Peyer's patch (tissue), 4 donors: Measurements from ENCODE around the gene PTPRM. TPM values are rescaled to one million over a fixed set of nuclear protein-coding genes. Genes with fewer than 3 reads are reported as not detected.

ENCODE experiments used
- DNase-seq, 3 donors: peaks; one replicate each; pipeline ENCODE4 v3.0.0-alpha.2; 2017 to 2019
- H3K27ac ChIP-seq, 4 donors: fragments of 200-600 bp; sonication (generic); one replicate each; pipeline ENCODE4 v1.5.1; 2016 to 2019
- H3K27me3 ChIP-seq, 2 donors: fragments of 200-600 bp; sonication (generic); one replicate each; pipeline ENCODE4 v1.5.1; 2019
- H3K36me3 ChIP-seq, 3 donors: fragments of 200-600 bp; sonication (generic); one replicate each; pipeline ENCODE4 v1.5.1; 2016 to 2019
- H3K4me1 ChIP-seq, 4 donors: fragments of 200-600 bp; sonication (generic); one replicate each; pipeline ENCODE4 v1.5.1; 2016 to 2019
- H3K4me3 ChIP-seq, 4 donors: fragments of 200-600 bp; sonication (generic); 1 replicate in 3 of 4; 2 replicates in 1 of 4; pipeline ENCODE4 v1.5.1; 2016 to 2019; ENCODE audit warnings: mild to moderate bottlenecking in 1 of 4
- H3K9me3 ChIP-seq, 4 donors: fragments of 200-600 bp; sonication (generic); one replicate each; pipeline ENCODE4 v1.5.1; 2016 to 2019; ENCODE audit warnings: mild to moderate bottlenecking in 1 of 4
- CTCF ChIP-seq, 6 experiments: fragments of 450-650 bp in 4 of 6; fragments of 200-600 bp in 2 of 6; sonication (generic) in 1 of 6; IDR thresholded peaks; one replicate each; pipeline ENCODE4 v1.5.1; 2017 to 2019; ENCODE audit warnings: antibody characterized with exemption in 6 of 6, mild to moderate bottlenecking in 3 of 6, moderate library complexity in 1 of 6
- POLR2A ChIP-seq, 2 donors: fragments of 450-650 bp; IDR thresholded peaks; one replicate each; pipeline ENCODE4 v1.5.1; 2017; ENCODE audit warnings: antibody characterized with exemption in 2 of 2, mild to moderate bottlenecking in 2 of 2, moderate library complexity in 2 of 2
- total RNA-seq, 4 donors: library from RNA; depleted of rRNA; stranded (reverse); fragments of >200 nt; gene quantifications; one replicate each; pipeline ENCODE4 v1.1.0, GENCODE V29; 2016

The PTPRM gene
- total RNA-seq, 4 donors from 2014 or later: 39.6 to 211 (median 80.3) TPM

GRCh38 chr18:7872569-7872968 lies 305.5 kb downstream of the PTPRM start:
- peak in 3 of 6 experiments; percentile 49 to 61 (median 49) for TF ChIP-seq CTCF (IDR thresholded peaks at IDR 0.05)
- no peak for TF ChIP-seq POLR2A (IDR thresholded peaks at IDR 0.05)

GRCh38 chr18:7873316-7873715 lies 306.2 kb downstream of the PTPRM start:
- no peak overlapping the region for H3K27ac ChIP-seq
- H3K36me3 ChIP-seq: no peaks in the 10 kb centered on the region
- H3K27me3 ChIP-seq: no peaks in the 10 kb centered on the region
- TF ChIP-seq CTCF (IDR thresholded peaks at IDR 0.05) (no peak), POLR2A (IDR thresholded peaks at IDR 0.05) (no peak)
- peaks cover 0 to 3% (median 0%) of the 10 kb centered on the region in 4 donors for H3K4me1 ChIP-seq
- no peaks in the 10 kb centered on the region for H3K9me3 ChIP-seq
- no peak for DNase-seq
- no peak overlapping the region for H3K4me3 ChIP-seq

More at GRCh38 chr18:7872569-7872968, 305.5 kb downstream of the PTPRM start:
- Histone ChIP-seq H3K4me1 (peaks cover 0 to 3% (median 0%) of the 10 kb centered on the region in 4 donors), H3K4me3 (no peak overlapping the region), H3K27ac (no peak overlapping the region), H3K9me3 (no peaks in the 10 kb centered on the region), H3K36me3 (no peaks in the 10 kb centered on the region), H3K27me3 (no peaks in the 10 kb centered on the region)
- peak in 1 of 3 donors; percentile 67 for DNase-seq

GRCh38 chr18:7876354-7877104 lies 309.4 kb downstream of the PTPRM start:
- Histone ChIP-seq H3K27me3 (no peaks in the 10 kb centered on the region), H3K36me3 (no peaks in the 10 kb centered on the region), H3K9me3 (no peaks in the 10 kb centered on the region), H3K4me3 (no peak overlapping the region), H3K27ac (no peak overlapping the region), H3K4me1 (peaks cover 0 to 10% (median 1%) of the 10 kb centered on the region in 4 donors)
- no peak for TF ChIP-seq POLR2A (IDR thresholded peaks at IDR 0.05)
- TF ChIP-seq CTCF (IDR thresholded peaks at IDR 0.05): no peak
- DNase-seq: no peak

- DNase-seq: no peak
- Histone ChIP-seq H3K4me1 (peaks cover 0 to 10% (median 0%) of the 10 kb centered on the region in 4 donors), H3K27ac (no peak overlapping the region), H3K9me3 (no peaks in the 10 kb centered on the region), H3K4me3 (no peak overlapping the region), H3K36me3 (no peaks in the 10 kb centered on the region), H3K27me3 (no peaks in the 10 kb centered on the region)
- TF ChIP-seq CTCF (IDR thresholded peaks at IDR 0.05) (no peak), POLR2A (IDR thresholded peaks at IDR 0.05) (no peak)
Observed at GRCh38 chr18:7877609-7878008, 310.5 kb downstream of the PTPRM start.

- Histone ChIP-seq H3K4me3 (no peak overlapping the region), H3K4me1 (peaks cover 0 to 10% (median 0%) of the 10 kb centered on the region in 4 donors), H3K27ac (no peak overlapping the region), H3K36me3 (no peaks in the 10 kb centered on the region), H3K27me3 (no peaks in the 10 kb centered on the region), H3K9me3 (no peaks in the 10 kb centered on the region)
- no peak for DNase-seq
- no peak for TF ChIP-seq POLR2A (IDR thresholded peaks at IDR 0.05)
- no peak for TF ChIP-seq CTCF (IDR thresholded peaks at IDR 0.05)
Observed at GRCh38 chr18:7878265-7879211, 311.4 kb downstream of the PTPRM start.
